HepG2 (cell line): Measurements from ENCODE around the gene PMM2. TPM values are rescaled to one million over a fixed set of nuclear protein-coding genes. Genes with fewer than 3 reads are reported as not detected.

Experiments used
- CENPX ChIP-seq: sonication (generic); formaldehyde crosslinking; IDR thresholded peaks from 2 replicates; pipeline ENCODE4 v1.9.0; 2021; ENCODE audit warnings: mild to moderate bottlenecking, missing genetic modification reagents, moderate library complexity
- ELF1 ChIP-seq: sonication (generic); formaldehyde crosslinking; IDR thresholded peaks from 2 replicates; pipeline ENCODE4 v1.4.0; 2020; ENCODE audit warnings: missing genetic modification reagents
- ESRRA ChIP-seq: sonication (generic); formaldehyde crosslinking; IDR thresholded peaks from 2 replicates; pipeline ENCODE4 v1.5.1; 2020; ENCODE audit warnings: mild to moderate bottlenecking, low read depth, missing genetic modification reagents
- FOXO1 ChIP-seq: sonication (generic); formaldehyde crosslinking; IDR thresholded peaks from 2 replicates; pipeline ENCODE4 v1.4.0; 2020; ENCODE audit warnings: missing genetic modification reagents
- MAF1 ChIP-seq: sonication (generic); formaldehyde crosslinking; IDR thresholded peaks from 2 replicates; pipeline ENCODE4 v1.5.0; 2020; ENCODE audit warnings: missing genetic modification reagents, borderline replicate concordance
- MAFG ChIP-seq: sonication (generic); formaldehyde crosslinking; IDR thresholded peaks from 2 replicates; pipeline ENCODE4 v1.5.1; 2020; ENCODE audit warnings: mild to moderate bottlenecking, missing genetic modification reagents
- POLR2G ChIP-seq: fragments of 200-400 bp; formaldehyde crosslinking; IDR thresholded peaks from 2 replicates; pipeline ENCODE4 v1.6.1; 2018; ENCODE audit warnings: mild to moderate bottlenecking, low read depth, low read length, moderate library complexity
- PPARG ChIP-seq: conservative IDR thresholded peaks from 2 replicates; pipeline ENCODE4 v1.6.1; 2016; ENCODE audit warnings: missing biosample characterization, missing genetic modification reagents
- RFX5 ChIP-seq: IDR thresholded peaks from 2 replicates; pipeline ENCODE4 v1.6.1; 2011; ENCODE audit warnings: low read depth, low read length, improper control_type of control experiment
- SAP130 ChIP-seq: IDR thresholded peaks from 2 replicates; pipeline ENCODE4 v1.6.1; 2016; ENCODE audit warnings: low read depth
- SOX6 ChIP-seq, 2 experiments: fragments of 450-650 bp in 1 of 2; sonication (generic) in 1 of 2; formaldehyde crosslinking in 1 of 2; IDR thresholded peaks; 2 replicates each; pipeline versions ENCODE4 v1.4.0 to v1.6.1; 2017 to 2020; ENCODE audit warnings: antibody characterized with exemption in 1 of 2, mild to moderate bottlenecking in 1 of 2, missing genetic modification reagents in 1 of 2
- TRIM24 ChIP-seq: sonication (generic); formaldehyde crosslinking; IDR thresholded peaks from 2 replicates; pipeline ENCODE4 v1.8.0; 2022; ENCODE audit warnings: mild to moderate bottlenecking, missing genetic modification reagents
- ZBTB25 ChIP-seq: IDR thresholded peaks from 2 replicates; pipeline ENCODE4 v1.6.1; 2018; ENCODE audit warnings: missing genetic modification reagents
- ZBTB38 ChIP-seq: sonication (generic); formaldehyde crosslinking; IDR thresholded peaks from 2 replicates; pipeline ENCODE4 v1.5.1; 2020; ENCODE audit warnings: mild to moderate bottlenecking, missing genetic modification reagents
- ZFP82 ChIP-seq: sonication (generic); formaldehyde crosslinking; IDR thresholded peaks from 2 replicates; pipeline ENCODE4 v1.5.1; 2020; ENCODE audit warnings: mild to moderate bottlenecking, missing genetic modification reagents, borderline replicate concordance
- ZNF251 ChIP-seq: sonication (generic); formaldehyde crosslinking; IDR thresholded peaks from 2 replicates; pipeline ENCODE4 v1.9.0; 2021; ENCODE audit warnings: mild to moderate bottlenecking, missing genetic modification reagents
- ZNF281 ChIP-seq: sonication (generic); formaldehyde crosslinking; IDR thresholded peaks from 2 replicates; pipeline ENCODE4 v1.4.0; 2020; ENCODE audit warnings: missing genetic modification reagents, borderline replicate concordance
- ZNF30 ChIP-seq: sonication (generic); formaldehyde crosslinking; IDR thresholded peaks from 2 replicates; pipeline ENCODE4 v1.5.0; 2020; ENCODE audit warnings: mild to moderate bottlenecking, missing genetic modification reagents
- ZNF558 ChIP-seq: sonication (generic); formaldehyde crosslinking; IDR thresholded peaks from 2 replicates; pipeline ENCODE4 v1.9.0; 2022; ENCODE audit warnings: mild to moderate bottlenecking, missing genetic modification reagents, borderline replicate concordance
- ZNF83 ChIP-seq: sonication (generic); formaldehyde crosslinking; IDR thresholded peaks from 2 replicates; pipeline ENCODE4 v1.4.0; 2020; ENCODE audit warnings: missing genetic modification reagents, mild to moderate bottlenecking, borderline replicate concordance
- polyA plus RNA-seq, 8 experiments: library from polyadenylated mRNA; depleted of rRNA in 3 of 8; stranded (reverse) in 7 of 8; unstranded in 1 of 8; fragments of >200 nt; fragmentation: Illumina TruSeq in 4 of 8; extraction: Trizol in 4 of 8; gene quantifications; 2 replicates each; pipeline versions ENCODE4 v1.2.1 to v1.2.3, GENCODE V29; 2011 to 2016; ENCODE audit warnings: low read depth in 4 of 8, missing spikeins in 1 of 8, mixed read lengths in 1 of 8; ENCODE audit not compliant: insufficient read depth in 1 of 8
- total RNA-seq, 5 experiments: library from RNA; depleted of rRNA; stranded (reverse); fragments of >200 nt; fragmentation: Illumina TruSeq; extraction: Trizol; gene quantifications; 2 replicates each; pipeline ENCODE4 v1.2.3, GENCODE V29; 2016; ENCODE audit warnings: low read depth in 1 of 5
- TF ChIP-seq, protein P1 (sequence below): sonication (generic); formaldehyde crosslinking; IDR thresholded peaks from 2 replicates; pipeline ENCODE4 v1.4.0; 2020; ENCODE audit warnings: low read depth, mild to moderate bottlenecking, missing genetic modification reagents
- TF ChIP-seq, protein P2 (sequence below): sonication (generic); formaldehyde crosslinking; IDR thresholded peaks from 2 replicates; pipeline ENCODE4 v1.4.0; 2020; ENCODE audit warnings: missing genetic modification reagents

Gene PMM2
- total and polyA plus RNA-seq, 2 of the 13 experiments (the other 11 are each of a cell fraction or from before 2014, with no cell fraction given), result 52.2 to 93.7 TPM

DNA sequence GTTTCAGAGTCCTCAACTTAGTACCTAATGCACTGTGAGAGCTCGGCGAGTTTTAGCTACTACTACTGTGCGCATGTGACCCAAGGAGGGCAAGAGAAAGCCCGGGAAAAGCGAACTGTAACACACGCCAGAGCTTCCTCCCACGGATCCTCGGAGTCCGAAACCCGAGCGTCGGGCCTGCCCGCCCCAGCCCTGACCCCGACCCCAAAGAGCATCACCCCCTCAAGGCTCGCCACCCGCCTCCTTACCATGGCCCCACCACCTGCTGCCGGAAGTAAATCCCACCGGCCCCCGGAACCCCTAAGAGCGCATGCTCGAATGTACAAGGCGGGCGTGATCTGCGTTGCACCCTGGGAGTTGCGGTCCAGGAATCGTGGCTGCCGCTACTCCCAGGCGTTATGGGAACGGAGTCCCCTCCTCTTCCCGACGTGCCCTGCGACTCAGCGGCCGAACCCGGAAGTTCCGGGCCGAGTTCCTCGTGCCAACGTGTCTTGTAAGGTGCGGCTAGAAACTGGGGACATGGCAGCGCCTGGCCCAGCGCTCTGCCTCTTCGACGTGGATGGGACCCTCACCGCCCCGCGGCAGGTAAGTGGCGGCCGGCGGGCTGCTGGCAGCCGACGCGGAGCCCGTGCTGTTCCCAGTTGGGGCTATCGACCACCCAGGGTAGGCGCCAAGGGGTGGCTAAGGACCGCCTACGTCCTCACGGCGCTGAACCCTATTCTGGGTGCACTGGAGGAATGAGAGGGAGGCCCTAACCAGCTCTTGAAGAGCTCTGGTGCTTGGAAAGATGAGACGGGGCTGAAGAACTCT, at the start of gene PMM2, which contains the start of gene TMEM186 (continued):
- TF ChIP-seq ZNF281 (CRISPR knock-in tag) (peak; percentile 47; the same call in 1 of the 2 replicates), PPARG (CRISPR knock-in tag) (peak; percentile 66; the same call in 1 of the 2 replicates), ZNF251 (CRISPR knock-in tag) (no peak; the same call in 1 of the 2 replicates), ZNF83 (peak; percentile 82; the same call in 1 of the 2 replicates), SOX6 (IDR thresholded peaks at IDR 0.05) (no peak), SOX6 (CRISPR knock-in tag; IDR thresholded peaks at IDR 0.05) (peak; percentile 84), ZFP82 (peak; percentile 97), MAF1 (CRISPR knock-in tag) (peak; percentile 93; the same call in 1 of the 2 replicates), TRIM24 (CRISPR knock-in tag) (no peak), ZNF558 (CRISPR knock-in tag) (peak; percentile 57; the same call in 1 of the 2 replicates), SAP130 (CRISPR knock-in tag) (peak; percentile 100), ELF1 (CRISPR knock-in tag) (peak; percentile 100), ESRRA (peak; percentile 92), CENPX (no peak), FOXO1 (CRISPR knock-in tag) (peak; percentile 51; the same call in 1 of the 2 replicates), ZBTB38 (CRISPR knock-in tag) (peak; percentile 93), ZNF30 (CRISPR knock-in tag) (no peak; the same call in 1 of the 2 replicates), POLR2G (peak; percentile 97), ZBTB25 (CRISPR knock-in tag) (peak; percentile 96), RFX5 (0 out of 2 replicates have a peak, but pooled peaks have one; percentile 37), MAFG (CRISPR knock-in tag) (no peak)
- TF ChIP-seq, protein P1, sequence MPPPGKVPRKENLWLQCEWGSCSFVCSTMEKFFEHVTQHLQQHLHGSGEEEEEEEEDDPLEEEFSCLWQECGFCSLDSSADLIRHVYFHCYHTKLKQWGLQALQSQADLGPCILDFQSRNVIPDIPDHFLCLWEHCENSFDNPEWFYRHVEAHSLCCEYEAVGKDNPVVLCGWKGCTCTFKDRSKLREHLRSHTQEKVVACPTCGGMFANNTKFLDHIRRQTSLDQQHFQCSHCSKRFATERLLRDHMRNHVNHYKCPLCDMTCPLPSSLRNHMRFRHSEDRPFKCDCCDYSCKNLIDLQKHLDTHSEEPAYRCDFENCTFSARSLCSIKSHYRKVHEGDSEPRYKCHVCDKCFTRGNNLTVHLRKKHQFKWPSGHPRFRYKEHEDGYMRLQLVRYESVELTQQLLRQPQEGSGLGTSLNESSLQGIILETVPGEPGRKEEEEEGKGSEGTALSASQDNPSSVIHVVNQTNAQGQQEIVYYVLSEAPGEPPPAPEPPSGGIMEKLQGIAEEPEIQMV (CRISPR knock-in tag), result peak; percentile 94; the same call in 1 of the 2 replicates
- TF ChIP-seq, protein P2, sequence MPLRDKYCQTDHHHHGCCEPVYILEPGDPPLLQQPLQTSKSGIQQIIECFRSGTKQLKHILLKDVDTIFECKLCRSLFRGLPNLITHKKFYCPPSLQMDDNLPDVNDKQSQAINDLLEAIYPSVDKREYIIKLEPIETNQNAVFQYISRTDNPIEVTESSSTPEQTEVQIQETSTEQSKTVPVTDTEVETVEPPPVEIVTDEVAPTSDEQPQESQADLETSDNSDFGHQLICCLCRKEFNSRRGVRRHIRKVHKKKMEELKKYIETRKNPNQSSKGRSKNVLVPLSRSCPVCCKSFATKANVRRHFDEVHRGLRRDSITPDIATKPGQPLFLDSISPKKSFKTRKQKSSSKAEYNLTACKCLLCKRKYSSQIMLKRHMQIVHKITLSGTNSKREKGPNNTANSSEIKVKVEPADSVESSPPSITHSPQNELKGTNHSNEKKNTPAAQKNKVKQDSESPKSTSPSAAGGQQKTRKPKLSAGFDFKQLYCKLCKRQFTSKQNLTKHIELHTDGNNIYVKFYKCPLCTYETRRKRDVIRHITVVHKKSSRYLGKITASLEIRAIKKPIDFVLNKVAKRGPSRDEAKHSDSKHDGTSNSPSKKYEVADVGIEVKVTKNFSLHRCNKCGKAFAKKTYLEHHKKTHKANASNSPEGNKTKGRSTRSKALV (CRISPR knock-in tag), result peak; percentile 95
